SK-N-SH (cell line): ENCODE measurements around the gene KCNC3. TPM values are rescaled to one million over a fixed set of nuclear protein-coding genes. Genes with fewer than 3 reads are reported as not detected.

Experiments used
- CTCF ChIA-PET: fragments of 300-600, 350-600 bp; formaldehyde crosslinking; extraction: SDS; loops from one replicate; lab custom pipeline; 2021; lab: Yijun Ruan, JAX
- POLR2A ChIA-PET: fragments of 350-600 bp; sonication (Branson Sonifier 250); formaldehyde crosslinking; extraction: SDS; loops from one replicate; lab custom pipeline; 2020; ENCODE audit warnings: antibody characterized with exemption, inconsistent platforms; lab: Yijun Ruan, JAX
- DNase-seq: peaks from one replicate; pipeline ENCODE4 v3.0.0; 2012
- H2AFZ ChIP-seq: fragments of 200-600 bp; sonication (generic); 2 replicates; pipeline ENCODE4 v1.8.1; 2016; ENCODE audit warnings: antibody characterized with exemption, mild to moderate bottlenecking, low read depth
- H3F3A ChIP-seq: fragments of 200-600 bp; sonication (generic); replicated peaks from 2 replicates; pipeline ENCODE3; 2016; ENCODE audit warnings: antibody characterized with exemption, mild to moderate bottlenecking; ENCODE audit not compliant: insufficient read depth
- H3K27ac ChIP-seq, 2 experiments: fragments of 200-500 bp in 1 of 2; fragments of 200-600 bp in 1 of 2; sonication (Bioruptor generic) in 1 of 2; sonication (generic), shearing (Covaris generic) in 1 of 2; 2 replicates each; pipeline versions ENCODE4 v1.5.1 to v1.6.1; 2014 to 2016; ENCODE audit warnings: low read depth in 2 of 2, inconsistent platforms in 1 of 2, low read length in 1 of 2, mild to moderate bottlenecking in 1 of 2, mixed read lengths in 1 of 2
- H3K27me3 ChIP-seq: fragments of 200-600 bp; sonication (generic), shearing (Covaris generic); 2 replicates; pipeline ENCODE4 v1.6.1; 2016; ENCODE audit warnings: mixed run types; ENCODE audit not compliant: insufficient read depth
- H3K36me3 ChIP-seq, 2 experiments: fragments of 200-500 bp in 1 of 2; fragments of 200-600 bp in 1 of 2; sonication (Bioruptor generic) in 1 of 2; sonication (generic) in 1 of 2; replicated peaks in 1 of 2; 2 replicates each; pipeline versions ENCODE3 to v1.5.1; 2014 to 2016; ENCODE audit warnings: low read length in 1 of 2, mild to moderate bottlenecking in 1 of 2; ENCODE audit not compliant: insufficient read depth in 2 of 2, control insufficient read depth in 1 of 2
- H3K4me1 ChIP-seq, 2 experiments: fragments of 200-500 bp in 1 of 2; fragments of 200-600 bp in 1 of 2; sonication (Bioruptor generic) in 1 of 2; sonication (generic), shearing (Covaris generic) in 1 of 2; 2 replicates each; pipeline versions ENCODE4 v1.5.1 to v1.6.1; 2014 to 2016; ENCODE audit warnings: low read depth in 1 of 2, low read length in 1 of 2, mixed run types in 1 of 2; ENCODE audit not compliant: insufficient read depth in 2 of 2, control insufficient read depth in 1 of 2
- H3K4me2 ChIP-seq: fragments of 200-600 bp; sonication (generic), shearing (Covaris generic); 2 replicates; pipeline ENCODE4 v1.6.1; 2017; ENCODE audit warnings: mixed run types
- H3K4me3 ChIP-seq, 2 experiments: fragments of 200-500 bp in 1 of 2; fragments of 200-600 bp in 1 of 2; sonication (Bioruptor generic) in 1 of 2; sonication (generic), shearing (Covaris generic) in 1 of 2; 2 replicates each; pipeline versions ENCODE4 v1.5.1 to v1.8.1; 2014 to 2016; ENCODE audit warnings: low read depth in 2 of 2, inconsistent platforms in 1 of 2, low read length in 1 of 2, mild to moderate bottlenecking in 1 of 2, mixed read lengths in 1 of 2, moderate library complexity in 1 of 2
- H3K79me2 ChIP-seq: fragments of 200-600 bp; sonication (generic); 2 replicates; pipeline ENCODE4 v1.8.1; 2017; ENCODE audit warnings: mild to moderate bottlenecking; ENCODE audit not compliant: insufficient read depth
- H3K9ac ChIP-seq: fragments of 200-600 bp; sonication (generic); 2 replicates; pipeline ENCODE4 v1.6.1; 2017; ENCODE audit warnings: mixed run types
- H3K9me2 ChIP-seq: fragments of 200-600 bp; sonication (generic); 2 replicates; pipeline ENCODE4 v1.6.1; 2017; ENCODE audit warnings: mixed run types
- H3K9me3 ChIP-seq: fragments of 200-600 bp; sonication (generic); 2 replicates; pipeline ENCODE4 v1.6.1; 2017; ENCODE audit warnings: mixed run types, mild to moderate bottlenecking, moderate library complexity
- H4K20me1 ChIP-seq: fragments of 200-600 bp; sonication (generic); 2 replicates; pipeline ENCODE4 v1.6.1; 2017; ENCODE audit warnings: mild to moderate bottlenecking, mixed run types; ENCODE audit not compliant: insufficient read depth
- CHD2 ChIP-seq: fragments of 150-350 bp; IDR thresholded peaks from 2 replicates; pipeline ENCODE4 v1.6.1; 2018; ENCODE audit warnings: low read length; ENCODE audit not compliant: partially characterized antibody
- EP300 ChIP-seq, 2 experiments: IDR thresholded peaks; 2 replicates each; pipeline versions ENCODE4 v1.4.0 to v1.6.1; 2012; ENCODE audit warnings: borderline replicate concordance in 1 of 2, low read depth in 1 of 2, low read length in 1 of 2
- FOSL2 ChIP-seq: IDR thresholded peaks from 2 replicates; pipeline ENCODE4 v1.4.0; 2012; ENCODE audit warnings: low read depth, mild to moderate bottlenecking, moderate library complexity, borderline replicate concordance
- FOXM1 ChIP-seq: IDR thresholded peaks from 2 replicates; pipeline ENCODE4 v1.4.0; 2012; ENCODE audit warnings: low read depth, mild to moderate bottlenecking
- GABPA ChIP-seq: IDR thresholded peaks from 2 replicates; pipeline ENCODE4 v1.4.0; 2012; ENCODE audit warnings: low read depth, mild to moderate bottlenecking
- JUND ChIP-seq: IDR thresholded peaks from 2 replicates; pipeline ENCODE4 v1.4.0; 2012
- MEF2A ChIP-seq: IDR thresholded peaks from 2 replicates; pipeline ENCODE4 v1.4.0; 2012; ENCODE audit warnings: low read depth, borderline replicate concordance
- MXI1 ChIP-seq: IDR thresholded peaks from 2 replicates; pipeline ENCODE4 v1.6.1; 2012; ENCODE audit warnings: mild to moderate bottlenecking, low read depth, low read length, improper control_type of control experiment
- NFIC ChIP-seq: IDR thresholded peaks from 2 replicates; pipeline ENCODE4 v1.4.0; 2012; ENCODE audit warnings: borderline replicate concordance
- NRF1 ChIP-seq: IDR thresholded peaks from 2 replicates; pipeline ENCODE4 v1.6.1; 2012; ENCODE audit warnings: low read depth, mild to moderate bottlenecking, low read length
- RXRA ChIP-seq: IDR thresholded peaks from 2 replicates; pipeline ENCODE4 v1.4.0; 2012; ENCODE audit warnings: low read depth, mild to moderate bottlenecking, borderline replicate concordance
- SIN3A ChIP-seq: IDR thresholded peaks from 2 replicates; pipeline ENCODE4 v1.6.1; 2012; ENCODE audit warnings: low read depth, mild to moderate bottlenecking, low read length, moderate library complexity, borderline replicate concordance
- TAF1 ChIP-seq: IDR thresholded peaks from 2 replicates; pipeline ENCODE4 v1.6.1; 2012; ENCODE audit warnings: low read depth, mild to moderate bottlenecking, low read length, moderate library complexity, borderline replicate concordance
- TCF12 ChIP-seq: IDR thresholded peaks from 2 replicates; pipeline ENCODE4 v1.4.0; 2012
- YY1 ChIP-seq: IDR thresholded peaks from 2 replicates; pipeline ENCODE4 v1.4.0; 2012; ENCODE audit warnings: low read depth, mild to moderate bottlenecking
- WGBS: methylation state at CpG from one replicate; pipeline ENCODE4 v1.1.6; 2017; ENCODE audit warnings: low lambda C conversion rate; 5-methylcytosine and 5-hydroxymethylcytosine counted together
- polyA plus RNA-seq, 3 experiments: library from polyadenylated mRNA; depleted of rRNA; stranded (reverse); fragments of >200 nt; gene quantifications; 2 replicates each; pipeline ENCODE4 v1.2.3, GENCODE V29; 2012
- TF ChIP-seq, protein P1 (sequence below): fragments of 150-350 bp; IDR thresholded peaks from 2 replicates; pipeline ENCODE4 v1.6.1; 2016; ENCODE audit warnings: mild to moderate bottlenecking, low read depth, low read length
- TF ChIP-seq, protein P2 (sequence below): IDR thresholded peaks from 2 replicates; pipeline ENCODE4; 2012
- TF ChIP-seq, protein P3 (sequence below): fragments of 200-600 bp; sonication (generic); IDR thresholded peaks from 2 replicates; pipeline ENCODE4 v1.6.1; 2017; ENCODE audit warnings: antibody characterized with exemption, mild to moderate bottlenecking, moderate library complexity
- TF ChIP-seq, protein P4 (sequence below): IDR thresholded peaks from 2 replicates; pipeline ENCODE4 v1.6.1; 2012; ENCODE audit warnings: mild to moderate bottlenecking, low read depth, low read length, moderate library complexity
- TF ChIP-seq, protein P5 (sequence below): fragments of 150-350 bp; IDR thresholded peaks from 2 replicates; pipeline ENCODE4 v1.6.1; 2017; ENCODE audit warnings: antibody characterized with exemption, low read length, low read depth, borderline replicate concordance
- TF ChIP-seq, protein P6 (sequence below): IDR thresholded peaks from 2 replicates; pipeline ENCODE4 v1.4.0; 2012; ENCODE audit warnings: low read depth, borderline replicate concordance

The KCNC3 gene
- polyA plus RNA-seq, 1 of the 3 experiments (the other 2 are of a cell fraction), result 0.30 TPM

DNA sequence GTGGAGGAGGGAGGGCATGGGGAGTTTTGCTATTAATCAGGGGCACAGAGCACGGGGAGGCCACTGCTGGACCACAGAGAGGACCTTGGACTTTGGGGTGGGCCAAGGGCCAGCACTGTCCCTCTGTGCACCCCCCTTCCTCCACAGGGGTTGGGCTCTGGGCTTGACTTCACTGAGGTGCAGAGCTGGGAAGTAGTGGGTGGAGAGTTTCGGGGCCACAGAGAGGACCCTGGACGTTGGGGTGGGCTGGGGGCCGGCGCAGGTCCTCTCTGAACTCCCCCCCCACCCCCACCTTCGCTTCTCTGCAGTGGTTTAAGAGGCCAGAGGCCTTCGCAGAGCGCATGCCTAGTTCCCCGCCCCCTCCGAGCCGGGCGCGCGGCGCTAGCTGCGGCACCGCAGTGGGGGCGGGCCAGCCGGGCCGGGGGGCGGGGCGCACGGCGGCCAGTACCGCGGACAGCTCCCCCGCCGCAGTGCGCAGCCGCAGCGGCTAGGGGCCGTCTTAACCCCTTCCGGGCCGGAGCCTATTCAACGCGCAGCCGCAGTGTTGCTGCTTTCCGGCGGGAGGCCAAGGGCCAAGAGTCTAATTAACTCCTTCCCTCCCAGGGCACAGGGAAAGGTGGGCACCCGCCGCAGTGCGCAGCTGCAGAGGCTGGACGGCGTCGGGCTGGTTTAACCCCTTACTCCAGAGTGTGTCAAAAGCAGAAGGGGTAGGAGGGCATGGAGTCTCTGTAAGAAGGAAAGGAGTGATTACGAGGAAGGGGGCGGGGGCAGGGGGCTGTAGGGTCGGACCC lies 3.7 kb downstream of the KCNC3 start:
- Histone ChIP-seq H3K9me3 (no peaks in the 10 kb centered on the region), H3F3A (peaks cover 9% of the 10 kb centered on the region), H3K27me3 (peaks cover 16% of the 10 kb centered on the region; the same call in 1 of the 2 replicates), H3K9me2 (no peaks in the 10 kb centered on the region), H3K4me3 (peak overlapping the region in 1 of 2 experiments; percentile 37; a peak in 1 of 4 replicates), H4K20me1 (0 out of 2 replicates have a peak, but pooled peaks cover 3% of the 10 kb centered on the region), H3K4me2 (peak overlapping the region; percentile 59; the same call in 1 of the 2 replicates), H2AFZ (no peak overlapping the region), H3K27ac (peak overlapping the region in 1 of 2 experiments; percentile 50; a peak in 2 of 4 replicates), H3K36me3 (no peaks in the 10 kb centered on the region), H3K4me1 (peaks cover 0 to 28% of the 10 kb centered on the region in 2 experiments; a peak in 1 of 4 replicates), H3K9ac (no peak overlapping the region), H3K79me2 (no peaks in the 10 kb centered on the region)
- ChIA-PET CTCF (interaction anchor here (1.2 to 2.4 kb wide), 3 partner anchors 10 to 73 kb away, joined by 3 to 8 read pairs (median 6); no protein-coding TSS in a partner anchor), POLR2A (interaction anchor here (1.1 to 1.3 kb wide), 2 partner anchors 10 to 31 kb away, joined by 3 to 13 read pairs; no protein-coding TSS in a partner anchor)
- TF ChIP-seq NRF1 (peak; percentile 91), TCF12 (no peak), FOXM1 (no peak), TAF1 (no peak), MXI1 (0 out of 2 replicates have a peak, but pooled peaks have one; percentile 3), SIN3A (no peak), GABPA (no peak), CHD2 (peak; percentile 35), JUND (no peak), EP300 (IDR thresholded peaks at IDR 0.05; ENCODE audit: borderline replicate concordance in 1 of 2, low read depth in 1 of 2, low read length in 1 of 2) (no peak), YY1 (no peak), FOSL2 (no peak), RXRA (no peak), NFIC (no peak), MEF2A (no peak)
- TF ChIP-seq, protein P1, sequence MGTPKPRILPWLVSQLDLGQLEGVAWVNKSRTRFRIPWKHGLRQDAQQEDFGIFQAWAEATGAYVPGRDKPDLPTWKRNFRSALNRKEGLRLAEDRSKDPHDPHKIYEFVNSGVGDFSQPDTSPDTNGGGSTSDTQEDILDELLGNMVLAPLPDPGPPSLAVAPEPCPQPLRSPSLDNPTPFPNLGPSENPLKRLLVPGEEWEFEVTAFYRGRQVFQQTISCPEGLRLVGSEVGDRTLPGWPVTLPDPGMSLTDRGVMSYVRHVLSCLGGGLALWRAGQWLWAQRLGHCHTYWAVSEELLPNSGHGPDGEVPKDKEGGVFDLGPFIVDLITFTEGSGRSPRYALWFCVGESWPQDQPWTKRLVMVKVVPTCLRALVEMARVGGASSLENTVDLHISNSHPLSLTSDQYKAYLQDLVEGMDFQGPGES, result no peak
- TF ChIP-seq, protein P2, sequence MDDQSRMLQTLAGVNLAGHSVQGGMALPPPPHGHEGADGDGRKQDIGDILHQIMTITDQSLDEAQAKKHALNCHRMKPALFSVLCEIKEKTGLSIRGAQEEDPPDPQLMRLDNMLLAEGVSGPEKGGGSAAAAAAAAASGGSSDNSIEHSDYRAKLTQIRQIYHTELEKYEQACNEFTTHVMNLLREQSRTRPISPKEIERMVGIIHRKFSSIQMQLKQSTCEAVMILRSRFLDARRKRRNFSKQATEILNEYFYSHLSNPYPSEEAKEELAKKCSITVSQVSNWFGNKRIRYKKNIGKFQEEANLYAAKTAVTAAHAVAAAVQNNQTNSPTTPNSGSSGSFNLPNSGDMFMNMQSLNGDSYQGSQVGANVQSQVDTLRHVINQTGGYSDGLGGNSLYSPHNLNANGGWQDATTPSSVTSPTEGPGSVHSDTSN, result no peak
- TF ChIP-seq, protein P3, sequence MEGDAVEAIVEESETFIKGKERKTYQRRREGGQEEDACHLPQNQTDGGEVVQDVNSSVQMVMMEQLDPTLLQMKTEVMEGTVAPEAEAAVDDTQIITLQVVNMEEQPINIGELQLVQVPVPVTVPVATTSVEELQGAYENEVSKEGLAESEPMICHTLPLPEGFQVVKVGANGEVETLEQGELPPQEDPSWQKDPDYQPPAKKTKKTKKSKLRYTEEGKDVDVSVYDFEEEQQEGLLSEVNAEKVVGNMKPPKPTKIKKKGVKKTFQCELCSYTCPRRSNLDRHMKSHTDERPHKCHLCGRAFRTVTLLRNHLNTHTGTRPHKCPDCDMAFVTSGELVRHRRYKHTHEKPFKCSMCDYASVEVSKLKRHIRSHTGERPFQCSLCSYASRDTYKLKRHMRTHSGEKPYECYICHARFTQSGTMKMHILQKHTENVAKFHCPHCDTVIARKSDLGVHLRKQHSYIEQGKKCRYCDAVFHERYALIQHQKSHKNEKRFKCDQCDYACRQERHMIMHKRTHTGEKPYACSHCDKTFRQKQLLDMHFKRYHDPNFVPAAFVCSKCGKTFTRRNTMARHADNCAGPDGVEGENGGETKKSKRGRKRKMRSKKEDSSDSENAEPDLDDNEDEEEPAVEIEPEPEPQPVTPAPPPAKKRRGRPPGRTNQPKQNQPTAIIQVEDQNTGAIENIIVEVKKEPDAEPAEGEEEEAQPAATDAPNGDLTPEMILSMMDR, result no peak
- TF ChIP-seq, protein P4, sequence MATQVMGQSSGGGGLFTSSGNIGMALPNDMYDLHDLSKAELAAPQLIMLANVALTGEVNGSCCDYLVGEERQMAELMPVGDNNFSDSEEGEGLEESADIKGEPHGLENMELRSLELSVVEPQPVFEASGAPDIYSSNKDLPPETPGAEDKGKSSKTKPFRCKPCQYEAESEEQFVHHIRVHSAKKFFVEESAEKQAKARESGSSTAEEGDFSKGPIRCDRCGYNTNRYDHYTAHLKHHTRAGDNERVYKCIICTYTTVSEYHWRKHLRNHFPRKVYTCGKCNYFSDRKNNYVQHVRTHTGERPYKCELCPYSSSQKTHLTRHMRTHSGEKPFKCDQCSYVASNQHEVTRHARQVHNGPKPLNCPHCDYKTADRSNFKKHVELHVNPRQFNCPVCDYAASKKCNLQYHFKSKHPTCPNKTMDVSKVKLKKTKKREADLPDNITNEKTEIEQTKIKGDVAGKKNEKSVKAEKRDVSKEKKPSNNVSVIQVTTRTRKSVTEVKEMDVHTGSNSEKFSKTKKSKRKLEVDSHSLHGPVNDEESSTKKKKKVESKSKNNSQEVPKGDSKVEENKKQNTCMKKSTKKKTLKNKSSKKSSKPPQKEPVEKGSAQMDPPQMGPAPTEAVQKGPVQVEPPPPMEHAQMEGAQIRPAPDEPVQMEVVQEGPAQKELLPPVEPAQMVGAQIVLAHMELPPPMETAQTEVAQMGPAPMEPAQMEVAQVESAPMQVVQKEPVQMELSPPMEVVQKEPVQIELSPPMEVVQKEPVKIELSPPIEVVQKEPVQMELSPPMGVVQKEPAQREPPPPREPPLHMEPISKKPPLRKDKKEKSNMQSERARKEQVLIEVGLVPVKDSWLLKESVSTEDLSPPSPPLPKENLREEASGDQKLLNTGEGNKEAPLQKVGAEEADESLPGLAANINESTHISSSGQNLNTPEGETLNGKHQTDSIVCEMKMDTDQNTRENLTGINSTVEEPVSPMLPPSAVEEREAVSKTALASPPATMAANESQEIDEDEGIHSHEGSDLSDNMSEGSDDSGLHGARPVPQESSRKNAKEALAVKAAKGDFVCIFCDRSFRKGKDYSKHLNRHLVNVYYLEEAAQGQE, result peak; percentile 99
- TF ChIP-seq, protein P5, sequence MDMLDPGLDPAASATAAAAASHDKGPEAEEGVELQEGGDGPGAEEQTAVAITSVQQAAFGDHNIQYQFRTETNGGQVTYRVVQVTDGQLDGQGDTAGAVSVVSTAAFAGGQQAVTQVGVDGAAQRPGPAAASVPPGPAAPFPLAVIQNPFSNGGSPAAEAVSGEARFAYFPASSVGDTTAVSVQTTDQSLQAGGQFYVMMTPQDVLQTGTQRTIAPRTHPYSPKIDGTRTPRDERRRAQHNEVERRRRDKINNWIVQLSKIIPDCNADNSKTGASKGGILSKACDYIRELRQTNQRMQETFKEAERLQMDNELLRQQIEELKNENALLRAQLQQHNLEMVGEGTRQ, result no peak
- TF ChIP-seq, protein P6, sequence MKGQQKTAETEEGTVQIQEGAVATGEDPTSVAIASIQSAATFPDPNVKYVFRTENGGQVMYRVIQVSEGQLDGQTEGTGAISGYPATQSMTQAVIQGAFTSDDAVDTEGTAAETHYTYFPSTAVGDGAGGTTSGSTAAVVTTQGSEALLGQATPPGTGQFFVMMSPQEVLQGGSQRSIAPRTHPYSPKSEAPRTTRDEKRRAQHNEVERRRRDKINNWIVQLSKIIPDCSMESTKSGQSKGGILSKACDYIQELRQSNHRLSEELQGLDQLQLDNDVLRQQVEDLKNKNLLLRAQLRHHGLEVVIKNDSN, result no peak
- peak; percentile 100 for DNase-seq
- WGBS, result 4% methylated on average over 8 of the region's 48 CpGs
